NB4 (cell line): Measurements from ENCODE around the gene RAD51B.

Source experiments
- CTCF ChIP-seq: IDR thresholded peaks from one replicate; pipeline ENCODE4 v1.5.1; 2012; ENCODE audit warnings: low read depth, low read length
- POLR2A ChIP-seq: IDR thresholded peaks from 2 replicates; pipeline ENCODE4 v1.6.1; 2011; ENCODE audit warnings: mild to moderate bottlenecking; ENCODE audit not compliant: insufficient read length; ENCODE audit errors: extremely low read depth

- TF ChIP-seq CTCF (no peak), POLR2A (no peak)
Observed at GRCh38 chr14:68578597-68578996, 759.0 kb downstream of the RAD51B start.
